Measurements from ENCODE around the gene SEC14L3.

SEC14L3 gene

GRCh38 chr22:30503551-30503950 is 31.7 kb upstream of the SEC14L3 start:
- no CpG with 5 or more reads among the region's 12 CpGs for WGBS (ENCODE audit: insufficient coverage, insufficient read length)
- Histone ChIP-seq H3K27me3 (ENCODE audit: control insufficient read depth, insufficient read depth, low read length) (no peaks in the 10 kb centered on the region), H3K36me3 (ENCODE audit: control insufficient read depth, insufficient read depth, low read length) (no peaks in the 10 kb centered on the region), H3K9me3 (ENCODE audit: control insufficient read depth, insufficient read depth, low read length) (no peaks in the 10 kb centered on the region), H3K4me1 (ENCODE audit: control insufficient read depth, insufficient read depth, low read length) (no peaks in the 10 kb centered on the region), H3K27ac (ENCODE audit: low read length) (no peak overlapping the region), H3K4me3 (ENCODE audit: low read length) (no peak overlapping the region)
- no peak for DNase-seq (ENCODE audit: low read depth, low spot score)

GRCh38 chr22:30502911-30503310 is 31.1 kb upstream of the SEC14L3 start:
- H3K27ac ChIP-seq (ENCODE audit: low read length) = no peak overlapping the region
- no CpG with 5 or more reads among the region's 3 CpGs for WGBS (ENCODE audit: insufficient coverage, insufficient read length)
- no peaks in the 10 kb centered on the region for H3K9me3 ChIP-seq (ENCODE audit: control insufficient read depth, insufficient read depth, low read length)
- no peaks in the 10 kb centered on the region for H3K36me3 ChIP-seq (ENCODE audit: control insufficient read depth, insufficient read depth, low read length)
- H3K4me1 ChIP-seq (ENCODE audit: control insufficient read depth, insufficient read depth, low read length) = no peaks in the 10 kb centered on the region
- H3K4me3 ChIP-seq (ENCODE audit: low read length) = no peak overlapping the region
- DNase-seq (ENCODE audit: low read depth, low spot score) = no peak
- no peaks in the 10 kb centered on the region for H3K27me3 ChIP-seq (ENCODE audit: control insufficient read depth, insufficient read depth, low read length)

GRCh38 chr22:30502153-30502552 is 30.3 kb upstream of the SEC14L3 start:
- Histone ChIP-seq H3K4me3 (ENCODE audit: low read length) (no peak overlapping the region), H3K27ac (ENCODE audit: low read length) (no peak overlapping the region), H3K4me1 (ENCODE audit: control insufficient read depth, insufficient read depth, low read length) (no peaks in the 10 kb centered on the region), H3K9me3 (ENCODE audit: control insufficient read depth, insufficient read depth, low read length) (no peaks in the 10 kb centered on the region), H3K36me3 (ENCODE audit: control insufficient read depth, insufficient read depth, low read length) (no peaks in the 10 kb centered on the region), H3K27me3 (ENCODE audit: control insufficient read depth, insufficient read depth, low read length) (no peaks in the 10 kb centered on the region)
- no peak for DNase-seq (ENCODE audit: low read depth, low spot score)
- no CpG with 5 or more reads among the region's 4 CpGs for WGBS (ENCODE audit: insufficient coverage, insufficient read length)

- Histone ChIP-seq H3K36me3 (ENCODE audit: control insufficient read depth, insufficient read depth, low read length) (no peaks in the 10 kb centered on the region), H3K4me3 (ENCODE audit: low read length) (no peak overlapping the region), H3K27me3 (ENCODE audit: control insufficient read depth, insufficient read depth, low read length) (no peaks in the 10 kb centered on the region), H3K27ac (ENCODE audit: low read length) (no peak overlapping the region), H3K4me1 (ENCODE audit: control insufficient read depth, insufficient read depth, low read length) (no peaks in the 10 kb centered on the region), H3K9me3 (ENCODE audit: control insufficient read depth, insufficient read depth, low read length) (no peaks in the 10 kb centered on the region)
- DNase-seq (ENCODE audit: low read depth, low spot score) = no peak
- no CpG with 5 or more reads among the region's 6 CpGs for WGBS (ENCODE audit: insufficient coverage, insufficient read length)
Measured at GRCh38 chr22:30500628-30501027, 28.8 kb upstream of the SEC14L3 start.

- no CpG with 5 or more reads among the region's 7 CpGs for WGBS (ENCODE audit: insufficient coverage, insufficient read length)
- no peaks in the 10 kb centered on the region for H3K4me1 ChIP-seq (ENCODE audit: control insufficient read depth, insufficient read depth, low read length)
- DNase-seq (ENCODE audit: low read depth, low spot score) = no peak
- no peaks in the 10 kb centered on the region for H3K9me3 ChIP-seq (ENCODE audit: control insufficient read depth, insufficient read depth, low read length)
- H3K27ac ChIP-seq (ENCODE audit: low read length) = no peak overlapping the region
- H3K36me3 ChIP-seq (ENCODE audit: control insufficient read depth, insufficient read depth, low read length) = no peaks in the 10 kb centered on the region
- H3K4me3 ChIP-seq (ENCODE audit: low read length) = no peak overlapping the region
- no peaks in the 10 kb centered on the region for H3K27me3 ChIP-seq (ENCODE audit: control insufficient read depth, insufficient read depth, low read length)
Measured at GRCh38 chr22:30497466-30498150, 25.8 kb upstream of the SEC14L3 start.

- no peaks in the 10 kb centered on the region for H3K9me3 ChIP-seq (ENCODE audit: control insufficient read depth, insufficient read depth, low read length)
- no CpG with 5 or more reads among the region's 14 CpGs for WGBS (ENCODE audit: insufficient coverage, insufficient read length)
- H3K4me1 ChIP-seq (ENCODE audit: control insufficient read depth, insufficient read depth, low read length) = no peaks in the 10 kb centered on the region
- H3K27ac ChIP-seq (ENCODE audit: low read length) = no peak overlapping the region
- H3K27me3 ChIP-seq (ENCODE audit: control insufficient read depth, insufficient read depth, low read length) = no peaks in the 10 kb centered on the region
- no peak for DNase-seq (ENCODE audit: low read depth, low spot score)
- H3K4me3 ChIP-seq (ENCODE audit: low read length) = no peak overlapping the region
- no peaks in the 10 kb centered on the region for H3K36me3 ChIP-seq (ENCODE audit: control insufficient read depth, insufficient read depth, low read length)
Measured at GRCh38 chr22:30495041-30495784, 23.4 kb upstream of the SEC14L3 start.

- no peaks in the 10 kb centered on the region for H3K36me3 ChIP-seq (ENCODE audit: control insufficient read depth, insufficient read depth, low read length)
- H3K27me3 ChIP-seq (ENCODE audit: control insufficient read depth, insufficient read depth, low read length) = no peaks in the 10 kb centered on the region
- no peak overlapping the region for H3K4me3 ChIP-seq (ENCODE audit: low read length)
- no peaks in the 10 kb centered on the region for H3K9me3 ChIP-seq (ENCODE audit: control insufficient read depth, insufficient read depth, low read length)
- no CpG with 5 or more reads among the region's 12 CpGs for WGBS (ENCODE audit: insufficient coverage, insufficient read length)
- no peaks in the 10 kb centered on the region for H3K4me1 ChIP-seq (ENCODE audit: control insufficient read depth, insufficient read depth, low read length)
- no peak for DNase-seq (ENCODE audit: low read depth, low spot score)
- H3K27ac ChIP-seq (ENCODE audit: low read length) = no peak overlapping the region
Measured at GRCh38 chr22:30492144-30492543, 20.3 kb upstream of the SEC14L3 start.

GRCh38 chr22:30491381-30491780 is 19.6 kb upstream of the SEC14L3 start:
- Histone ChIP-seq H3K9me3 (ENCODE audit: control insufficient read depth, insufficient read depth, low read length) (no peaks in the 10 kb centered on the region), H3K27ac (ENCODE audit: low read length) (no peak overlapping the region), H3K4me1 (ENCODE audit: control insufficient read depth, insufficient read depth, low read length) (no peaks in the 10 kb centered on the region), H3K27me3 (ENCODE audit: control insufficient read depth, insufficient read depth, low read length) (no peaks in the 10 kb centered on the region), H3K36me3 (ENCODE audit: control insufficient read depth, insufficient read depth, low read length) (no peaks in the 10 kb centered on the region), H3K4me3 (ENCODE audit: low read length) (no peak overlapping the region)
- WGBS (ENCODE audit: insufficient coverage, insufficient read length) = no CpG with 5 or more reads among the region's 7 CpGs
- no peak for DNase-seq (ENCODE audit: low read depth, low spot score)

GRCh38 chr22:30490399-30490798 is 18.6 kb upstream of the SEC14L3 start:
- WGBS (ENCODE audit: insufficient coverage, insufficient read length) = no CpG with 5 or more reads among the region's 11 CpGs
- no peak overlapping the region for H3K4me3 ChIP-seq (ENCODE audit: low read length)
- no peak overlapping the region for H3K27ac ChIP-seq (ENCODE audit: low read length)
- no peaks in the 10 kb centered on the region for H3K4me1 ChIP-seq (ENCODE audit: control insufficient read depth, insufficient read depth, low read length)
- DNase-seq (ENCODE audit: low read depth, low spot score) = no peak
- no peaks in the 10 kb centered on the region for H3K9me3 ChIP-seq (ENCODE audit: control insufficient read depth, insufficient read depth, low read length)
- no peaks in the 10 kb centered on the region for H3K36me3 ChIP-seq (ENCODE audit: control insufficient read depth, insufficient read depth, low read length)
- H3K27me3 ChIP-seq (ENCODE audit: control insufficient read depth, insufficient read depth, low read length) = no peaks in the 10 kb centered on the region

GRCh38 chr22:30488121-30488520 is 16.3 kb upstream of the SEC14L3 start:
- no peaks in the 10 kb centered on the region for H3K27me3 ChIP-seq (ENCODE audit: control insufficient read depth, insufficient read depth, low read length)
- H3K4me3 ChIP-seq (ENCODE audit: low read length) = no peak overlapping the region
- no peaks in the 10 kb centered on the region for H3K9me3 ChIP-seq (ENCODE audit: control insufficient read depth, insufficient read depth, low read length)
- H3K27ac ChIP-seq (ENCODE audit: low read length) = no peak overlapping the region
- no peak for DNase-seq (ENCODE audit: low read depth, low spot score)
- WGBS (ENCODE audit: insufficient coverage, insufficient read length) = no CpG with 5 or more reads among the region's 7 CpGs
- H3K36me3 ChIP-seq (ENCODE audit: control insufficient read depth, insufficient read depth, low read length) = no peaks in the 10 kb centered on the region
- no peaks in the 10 kb centered on the region for H3K4me1 ChIP-seq (ENCODE audit: control insufficient read depth, insufficient read depth, low read length)

Data from iPS DF 6.9 (cell line).